Measurements from ENCODE around the gene HNRNPUL1. TPM values are rescaled to one million over a fixed set of nuclear protein-coding genes. Genes with fewer than 3 reads are reported as not detected.

The HNRNPUL1 gene
- polyA plus RNA-seq, 2 donors: 64.9 to 73.4 TPM

- WGBS, 2 donors: 89 to 90% methylated on average over 14 of the region's 14 CpGs
- Histone ChIP-seq H3K4me1 (ENCODE audit: control insufficient read depth in 2 of 2, insufficient read depth in 2 of 2, low read length in 1 of 2) (peaks cover 0 to 8% of the 10 kb centered on the region in 2 donors), H3K27me3 (ENCODE audit: control insufficient read depth in 1 of 2, insufficient read depth in 2 of 2, low read length in 2 of 2) (no peaks in the 10 kb centered on the region), H3K36me3 (ENCODE audit: control insufficient read depth in 2 of 2, insufficient read depth in 2 of 2, low read length in 1 of 2) (peaks cover 33 to 50% of the 10 kb centered on the region in 2 donors), H3K9me3 (ENCODE audit: control insufficient read depth in 2 of 2, insufficient read depth in 1 of 2, low read depth in 1 of 2, low read length in 1 of 2) (no peaks in the 10 kb centered on the region), H3K27ac (ENCODE audit: low read depth in 2 of 2, low read length in 1 of 2) (peak overlapping the region in 1 of 2 donors; percentile 2), H3K4me3 (ENCODE audit: low read depth in 1 of 2, low read length in 2 of 2) (no peak overlapping the region)
Measured at GRCh38 chr19:41303954-41304353, 39.8 kb downstream of the HNRNPUL1 start.

- Histone ChIP-seq H3K4me1 (ENCODE audit: control insufficient read depth in 2 of 2, insufficient read depth in 2 of 2, low read length in 1 of 2) (peaks cover 0 to 8% of the 10 kb centered on the region in 2 donors), H3K36me3 (ENCODE audit: control insufficient read depth in 2 of 2, insufficient read depth in 2 of 2, low read length in 1 of 2) (peaks cover 33 to 50% of the 10 kb centered on the region in 2 donors), H3K4me3 (ENCODE audit: low read depth in 1 of 2, low read length in 2 of 2) (no peak overlapping the region), H3K27me3 (ENCODE audit: control insufficient read depth in 1 of 2, insufficient read depth in 2 of 2, low read length in 2 of 2) (no peaks in the 10 kb centered on the region), H3K27ac (ENCODE audit: low read depth in 2 of 2, low read length in 1 of 2) (no peak overlapping the region), H3K9me3 (ENCODE audit: control insufficient read depth in 2 of 2, insufficient read depth in 1 of 2, low read depth in 1 of 2, low read length in 1 of 2) (no peaks in the 10 kb centered on the region)
- 73 to 76% methylated on average over 4 of the region's 4 CpGs for WGBS, 2 donors
Measured at GRCh38 chr19:41304706-41305483, 40.7 kb downstream of the HNRNPUL1 start.

GRCh38 chr19:41305927-41306793 lies 42.0 kb downstream of the HNRNPUL1 start:
- Histone ChIP-seq H3K27me3 (ENCODE audit: control insufficient read depth in 1 of 2, insufficient read depth in 2 of 2, low read length in 2 of 2) (no peaks in the 10 kb centered on the region), H3K4me3 (ENCODE audit: low read depth in 1 of 2, low read length in 2 of 2) (no peak overlapping the region), H3K4me1 (ENCODE audit: control insufficient read depth in 2 of 2, insufficient read depth in 2 of 2, low read length in 1 of 2) (peaks cover 0 to 6% of the 10 kb centered on the region in 2 donors), H3K36me3 (ENCODE audit: control insufficient read depth in 2 of 2, insufficient read depth in 2 of 2, low read length in 1 of 2) (peaks cover 33 to 47% of the 10 kb centered on the region in 2 donors), H3K9me3 (ENCODE audit: control insufficient read depth in 2 of 2, insufficient read depth in 1 of 2, low read depth in 1 of 2, low read length in 1 of 2) (no peaks in the 10 kb centered on the region), H3K27ac (ENCODE audit: low read depth in 2 of 2, low read length in 1 of 2) (peak overlapping the region in 1 of 2 donors; percentile 66)
- 73% methylated on average over 13 of the region's 13 CpGs for WGBS, 2 donors

GRCh38 chr19:41307090-41307875 lies 43.1 kb downstream of the HNRNPUL1 start:
- Histone ChIP-seq H3K36me3 (ENCODE audit: control insufficient read depth in 2 of 2, insufficient read depth in 2 of 2, low read length in 1 of 2) (peaks cover 33 to 41% of the 10 kb centered on the region in 2 donors), H3K27ac (ENCODE audit: low read depth in 2 of 2, low read length in 1 of 2) (peak overlapping the region in 1 of 2 donors; percentile 75), H3K4me3 (ENCODE audit: low read depth in 1 of 2, low read length in 2 of 2) (no peak overlapping the region), H3K4me1 (ENCODE audit: control insufficient read depth in 2 of 2, insufficient read depth in 2 of 2, low read length in 1 of 2) (peaks cover 2 to 6% of the 10 kb centered on the region in 2 donors), H3K27me3 (ENCODE audit: control insufficient read depth in 1 of 2, insufficient read depth in 2 of 2, low read length in 2 of 2) (no peaks in the 10 kb centered on the region), H3K9me3 (ENCODE audit: control insufficient read depth in 2 of 2, insufficient read depth in 1 of 2, low read depth in 1 of 2, low read length in 1 of 2) (no peaks in the 10 kb centered on the region)
- 45 to 52% methylated on average over 8 of the region's 8 CpGs for WGBS, 2 donors

GRCh38 chr19:41307954-41308449 lies 43.8 kb downstream of the HNRNPUL1 start:
- Histone ChIP-seq H3K4me3 (ENCODE audit: low read depth in 1 of 2, low read length in 2 of 2) (no peak overlapping the region), H3K36me3 (ENCODE audit: control insufficient read depth in 2 of 2, insufficient read depth in 2 of 2, low read length in 1 of 2) (peaks cover 29 to 37% of the 10 kb centered on the region in 2 donors), H3K4me1 (ENCODE audit: control insufficient read depth in 2 of 2, insufficient read depth in 2 of 2, low read length in 1 of 2) (peaks cover 2 to 6% of the 10 kb centered on the region in 2 donors)

GRCh38 chr19:41308450-41309179 lies 44.4 kb downstream of the HNRNPUL1 start:
- Histone ChIP-seq H3K4me1 (ENCODE audit: control insufficient read depth in 2 of 2, insufficient read depth in 2 of 2, low read length in 1 of 2) (peaks cover 2 to 6% of the 10 kb centered on the region in 2 donors), H3K27me3 (ENCODE audit: control insufficient read depth in 1 of 2, insufficient read depth in 2 of 2, low read length in 2 of 2) (no peaks in the 10 kb centered on the region), H3K4me3 (ENCODE audit: low read depth in 1 of 2, low read length in 2 of 2) (peak overlapping the region; percentile 81 to 85), H3K9me3 (ENCODE audit: control insufficient read depth in 2 of 2, insufficient read depth in 1 of 2, low read depth in 1 of 2, low read length in 1 of 2) (no peaks in the 10 kb centered on the region), H3K27ac (ENCODE audit: low read depth in 2 of 2, low read length in 1 of 2) (peak overlapping the region; percentile 97 to 98), H3K36me3 (ENCODE audit: control insufficient read depth in 2 of 2, insufficient read depth in 2 of 2, low read length in 1 of 2) (peaks cover 27 to 37% of the 10 kb centered on the region in 2 donors)
- 20 to 21% methylated on average over 8 of the region's 8 CpGs for WGBS, 2 donors

More at GRCh38 chr19:41307954-41308449, 43.8 kb downstream of the HNRNPUL1 start:
- Histone ChIP-seq H3K9me3 (ENCODE audit: control insufficient read depth in 2 of 2, insufficient read depth in 1 of 2, low read depth in 1 of 2, low read length in 1 of 2) (no peaks in the 10 kb centered on the region), H3K27me3 (ENCODE audit: control insufficient read depth in 1 of 2, insufficient read depth in 2 of 2, low read length in 2 of 2) (no peaks in the 10 kb centered on the region), H3K27ac (ENCODE audit: low read depth in 2 of 2, low read length in 1 of 2) (peak overlapping the region; percentile 75 to 98)
- WGBS, 2 donors: 35 to 37% methylated on average over 4 of the region's 4 CpGs

GRCh38 chr19:41309180-41310032 lies 45.2 kb downstream of the HNRNPUL1 start:
- H3K36me3 ChIP-seq (ENCODE audit: control insufficient read depth in 2 of 2, insufficient read depth in 2 of 2, low read length in 1 of 2): peaks cover 20 to 32% of the 10 kb centered on the region in 2 donors
- H3K4me3 ChIP-seq (ENCODE audit: low read depth in 1 of 2, low read length in 2 of 2): peak overlapping the region; percentile 81 to 85
- H3K27me3 ChIP-seq (ENCODE audit: control insufficient read depth in 1 of 2, insufficient read depth in 2 of 2, low read length in 2 of 2): no peaks in the 10 kb centered on the region
- peaks cover 2 to 6% of the 10 kb centered on the region in 2 donors for H3K4me1 ChIP-seq (ENCODE audit: control insufficient read depth in 2 of 2, insufficient read depth in 2 of 2, low read length in 1 of 2)
- 6 to 8% methylated on average over 26 of the region's 26 CpGs for WGBS, 2 donors
- peak overlapping the region; percentile 97 to 98 for H3K27ac ChIP-seq (ENCODE audit: low read depth in 2 of 2, low read length in 1 of 2)
- no peaks in the 10 kb centered on the region for H3K9me3 ChIP-seq (ENCODE audit: control insufficient read depth in 2 of 2, insufficient read depth in 1 of 2, low read depth in 1 of 2, low read length in 1 of 2)

All from esophagus (tissue), 2 donors.